ENCODE measurements around the gene PDGFRB. TPM values are rescaled to one million over a fixed set of nuclear protein-coding genes. Genes with fewer than 3 reads are reported as not detected.
A peak's percentile ranks its signal among the peaks of the same experiment; 100 is the strongest.

Gene PDGFRB
- polyA plus RNA-seq, 3 donors = 0.04 to 0.99 (median 0.20) TPM

GRCh38 chr5:150114102-150114641, 41.5 kb downstream of the PDGFRB start:
- no peak for DNase-seq
- Mint-ChIP-seq H3K4me3 (no peak overlapping the region), H3K9me3 (no peaks in the 10 kb centered on the region), H3K4me1 (peaks cover 20% of the 10 kb centered on the region), H3K27me3 (ENCODE audit: low read depth in 3 of 3) (peaks cover 3 to 5% (median 5%) of the 10 kb centered on the region in 3 donors), H3K36me3 (no peaks in the 10 kb centered on the region), H3K27ac (peak overlapping the region in 1 of 7 donors; percentile 12)
- TF ChIP-seq, protein P1, sequence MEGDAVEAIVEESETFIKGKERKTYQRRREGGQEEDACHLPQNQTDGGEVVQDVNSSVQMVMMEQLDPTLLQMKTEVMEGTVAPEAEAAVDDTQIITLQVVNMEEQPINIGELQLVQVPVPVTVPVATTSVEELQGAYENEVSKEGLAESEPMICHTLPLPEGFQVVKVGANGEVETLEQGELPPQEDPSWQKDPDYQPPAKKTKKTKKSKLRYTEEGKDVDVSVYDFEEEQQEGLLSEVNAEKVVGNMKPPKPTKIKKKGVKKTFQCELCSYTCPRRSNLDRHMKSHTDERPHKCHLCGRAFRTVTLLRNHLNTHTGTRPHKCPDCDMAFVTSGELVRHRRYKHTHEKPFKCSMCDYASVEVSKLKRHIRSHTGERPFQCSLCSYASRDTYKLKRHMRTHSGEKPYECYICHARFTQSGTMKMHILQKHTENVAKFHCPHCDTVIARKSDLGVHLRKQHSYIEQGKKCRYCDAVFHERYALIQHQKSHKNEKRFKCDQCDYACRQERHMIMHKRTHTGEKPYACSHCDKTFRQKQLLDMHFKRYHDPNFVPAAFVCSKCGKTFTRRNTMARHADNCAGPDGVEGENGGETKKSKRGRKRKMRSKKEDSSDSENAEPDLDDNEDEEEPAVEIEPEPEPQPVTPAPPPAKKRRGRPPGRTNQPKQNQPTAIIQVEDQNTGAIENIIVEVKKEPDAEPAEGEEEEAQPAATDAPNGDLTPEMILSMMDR (IDR thresholded peaks at IDR 0.05) = peak; percentile 13
- Histone ChIP-seq H3K27ac (ENCODE audit: low read depth in 1 of 2, low read length in 2 of 2) (no peak overlapping the region), H2AFZ (ENCODE audit: insufficient read depth, low read depth, low read length, poor library complexity, severe bottlenecking) (no peak overlapping the region), H3K36me3 (replicated peaks in 1 of 2; ENCODE audit: control insufficient read depth in 1 of 2, insufficient read depth in 2 of 2, low read length in 2 of 2) (no peaks in the 10 kb centered on the region), H3K4me3 (replicated peaks in 1 of 3; ENCODE audit: low read depth in 2 of 3, low read length in 3 of 3) (no peak overlapping the region), H3K9me3 (replicated peaks in 1 of 2; ENCODE audit: control insufficient read depth in 1 of 2, insufficient read depth in 1 of 2, low read length in 2 of 2) (no peaks in the 10 kb centered on the region), H3K4me2 (replicated peaks; ENCODE audit: extremely low read depth, low read length, poor library complexity, severe bottlenecking) (no peak overlapping the region), H3K79me2 (ENCODE audit: insufficient read depth, low read length) (no peaks in the 10 kb centered on the region), H4K20me1 (ENCODE audit: insufficient read depth, low read length) (no peaks in the 10 kb centered on the region), H3K4me1 (ENCODE audit: control insufficient read depth in 1 of 2, insufficient read depth in 2 of 2, low read length in 2 of 2) (peaks cover 14 to 25% of the 10 kb centered on the region in 2 donors), H3K27me3 (ENCODE audit: control insufficient read depth in 2 of 2, insufficient read depth in 2 of 2, low read length in 2 of 2) (no peaks in the 10 kb centered on the region), H3K9ac (ENCODE audit: insufficient read depth, low read length, poor library complexity, severe bottlenecking) (no peak overlapping the region)
- intact Hi-C loops (cut with micrococcal nuclease) = no loop called here
- 79% methylated on average over 8 of the region's 12 CpGs for WGBS (ENCODE audit: insufficient coverage)

DNA sequence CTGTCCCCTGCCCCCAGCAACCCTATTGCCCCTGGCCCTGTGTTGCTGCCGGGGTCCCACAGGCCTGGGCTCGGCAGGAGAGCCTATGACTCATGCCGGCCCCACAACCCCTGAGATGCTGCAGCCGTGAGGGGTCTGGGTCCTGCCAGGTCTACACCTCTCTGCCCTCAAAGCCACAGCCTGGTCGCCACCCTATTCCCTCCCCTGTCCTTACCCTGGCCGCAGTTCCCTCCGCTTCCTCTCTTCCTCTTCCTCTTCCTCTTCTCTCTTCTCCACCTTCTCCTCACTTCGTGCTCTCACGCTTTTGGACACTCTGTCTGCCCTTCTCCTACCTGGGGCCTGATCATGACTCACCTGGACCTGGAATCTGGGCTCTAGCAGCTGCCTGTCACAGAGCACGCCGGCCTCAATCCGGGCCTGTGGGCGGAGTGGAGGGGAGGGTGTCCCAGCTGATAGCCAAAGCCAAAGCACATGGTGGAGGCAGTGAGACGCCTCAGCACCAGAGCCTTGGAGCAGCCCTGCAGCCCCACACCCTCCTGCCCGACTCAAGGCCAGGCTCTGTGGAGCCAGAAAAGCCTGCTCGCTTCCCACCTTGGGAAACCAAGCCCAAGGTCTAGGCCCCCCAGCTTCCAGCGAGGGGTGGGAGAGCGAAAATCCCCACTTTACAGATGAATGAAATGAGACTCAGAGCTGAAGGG, 42.4 kb downstream of the PDGFRB start:
- Histone ChIP-seq H4K20me1 (ENCODE audit: insufficient read depth, low read length) (no peaks in the 10 kb centered on the region), H3K9me3 (replicated peaks in 1 of 2; ENCODE audit: control insufficient read depth in 1 of 2, insufficient read depth in 1 of 2, low read length in 2 of 2) (no peaks in the 10 kb centered on the region), H3K4me1 (ENCODE audit: control insufficient read depth in 1 of 2, insufficient read depth in 2 of 2, low read length in 2 of 2) (peaks cover 20 to 32% of the 10 kb centered on the region in 2 donors), H3K4me3 (replicated peaks in 1 of 3; ENCODE audit: low read depth in 2 of 3, low read length in 3 of 3) (peak overlapping the region in 1 of 3 experiments; percentile 6), H3K9ac (ENCODE audit: insufficient read depth, low read length, poor library complexity, severe bottlenecking) (no peak overlapping the region), H3K4me2 (replicated peaks; ENCODE audit: extremely low read depth, low read length, poor library complexity, severe bottlenecking) (peak overlapping the region; percentile 42), H3K36me3 (replicated peaks in 1 of 2; ENCODE audit: control insufficient read depth in 1 of 2, insufficient read depth in 2 of 2, low read length in 2 of 2) (no peaks in the 10 kb centered on the region), H3K27me3 (ENCODE audit: control insufficient read depth in 2 of 2, insufficient read depth in 2 of 2, low read length in 2 of 2) (no peaks in the 10 kb centered on the region), H3K79me2 (ENCODE audit: insufficient read depth, low read length) (no peaks in the 10 kb centered on the region), H3K27ac (ENCODE audit: low read depth in 1 of 2, low read length in 2 of 2) (peak overlapping the region in 1 of 2 donors; percentile 34), H2AFZ (ENCODE audit: insufficient read depth, low read depth, low read length, poor library complexity, severe bottlenecking) (peak overlapping the region; percentile 49)
- peaks cover 3 to 5% (median 3%) of the 10 kb centered on the region in 3 donors for H3K27me3 Mint-ChIP-seq (ENCODE audit: low read depth in 3 of 3)
- no peaks in the 10 kb centered on the region for H3K9me3 Mint-ChIP-seq
- H3K27ac Mint-ChIP-seq = peak overlapping the region in 1 of 7 donors; percentile 31
- H3K4me1 Mint-ChIP-seq = peaks cover 25% of the 10 kb centered on the region
- TF ChIP-seq, protein P1 (IDR thresholded peaks at IDR 0.05) = no peak
- intact Hi-C loops (cut with micrococcal nuclease) = no loop called here
- peak overlapping the region in 1 of 2 donors; percentile 21 for H3K4me3 Mint-ChIP-seq
- no peaks in the 10 kb centered on the region for H3K36me3 Mint-ChIP-seq
- WGBS (ENCODE audit: insufficient coverage) = 53% methylated on average over 15 of the region's 18 CpGs
- peak in 2 of 3 donors; percentile 51 to 53 for DNase-seq
